ENCODE measurements around the gene PAFAH1B1. TPM values are rescaled to one million over a fixed set of nuclear protein-coding genes. Genes with fewer than 3 reads are reported as not detected.
A peak's percentile ranks its signal among the peaks of the same experiment; 100 is the strongest.

The PAFAH1B1 gene
- polyA plus RNA-seq, 1 donor (not counting 4 experiments of a cell fraction or from before 2014, with no cell fraction given), result 119 TPM

DNA sequence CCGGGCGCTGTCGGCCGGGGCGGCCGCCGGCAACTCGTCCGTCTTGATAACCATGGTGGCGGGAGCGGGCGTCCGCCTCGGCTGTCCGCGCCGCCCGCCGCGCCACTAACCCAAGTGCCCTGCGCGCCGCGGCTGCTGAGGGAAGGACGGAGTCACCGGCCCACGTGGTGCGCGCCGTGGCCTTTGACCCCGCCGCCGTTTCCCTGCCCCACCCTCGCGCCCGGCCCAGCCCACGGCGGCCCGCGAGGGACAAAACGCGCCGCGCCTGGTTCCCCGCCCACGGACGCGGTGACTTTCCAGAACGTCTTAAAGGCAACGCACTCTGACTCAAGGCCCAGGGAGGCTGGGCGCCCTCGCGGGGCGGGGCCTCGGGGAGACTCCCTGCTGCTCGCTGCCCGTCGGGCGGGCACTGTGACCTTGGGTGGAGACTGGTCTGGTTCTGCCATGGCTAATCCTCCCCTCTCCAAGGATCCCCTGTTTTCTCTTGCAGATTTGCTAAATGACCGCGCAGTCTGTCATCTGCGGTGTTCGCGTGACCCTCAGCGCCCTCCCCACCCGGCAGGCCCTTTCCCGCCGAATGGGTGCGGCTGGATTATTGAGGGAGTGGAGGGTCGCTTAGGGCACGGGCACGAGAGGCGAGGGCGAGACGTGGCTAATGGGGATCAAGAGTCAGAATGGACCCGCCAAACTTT is 118.3 kb downstream of the PAFAH1B1 start, which contains the start of gene CLUH:
Gene CLUH (minus strand): TSS at position 157 of the 692 bp plus-strand sequence. CDS start 103 bp downstream, at position 54.
- peaks cover 44% of the 10 kb centered on the region for H3K4me1 ChIP-seq (ENCODE audit: control insufficient read depth, extremely low read depth, insufficient read depth, low read length)
- H3K9ac ChIP-seq (ENCODE audit: control insufficient read depth, extremely low read depth, insufficient read depth, low read length), result peak within 1 kb of the TSS; percentile 78
- DNase-seq (ENCODE audit: low read depth, low spot score), result peak; percentile 81
- peak; percentile 36 for FAIRE-seq
- TF ChIP-seq EZH2 (IDR thresholded peaks at IDR 0.05; ENCODE audit: low read length) (no peak), CTCF (optimal IDR thresholded peaks at IDR 0.05 in 1 of 3, IDR thresholded peaks at IDR 0.05 in 1 of 3, conservative IDR thresholded peaks at IDR 0.05 in 1 of 3; ENCODE audit: extremely low read depth in 1 of 3, insufficient read depth in 2 of 3, low read length in 3 of 3) (no peak)
- H2AFZ ChIP-seq (ENCODE audit: control insufficient read depth, low read length), result peak within 1 kb of the TSS; percentile 97
- H3K9me1 ChIP-seq (ENCODE audit: control insufficient read depth, extremely low read depth, insufficient read depth, low read length), result peaks cover under 1% of the 10 kb centered on the region
- H3K27ac ChIP-seq (ENCODE audit: control insufficient read depth, insufficient read depth, low read length), result peak within 1 kb of the TSS; percentile 76
- H3K4me2 ChIP-seq (ENCODE audit: control insufficient read depth, extremely low read depth, insufficient read depth, low read depth, low read length), result peak within 1 kb of the TSS; percentile 93
- no peaks in the 10 kb centered on the region for H3K27me3 ChIP-seq (ENCODE audit: control insufficient read depth, extremely low read depth, insufficient read depth, low read length)
- dilution Hi-C loops (cut with MboI; ENCODE audit: extremely low pct_ligation_motif_present, low sequenced_read_pairs), result no loop called here
- no peaks in the 10 kb centered on the region for H3K9me3 ChIP-seq (ENCODE audit: control insufficient read depth, low read depth, low read length)
- peaks cover 24% of the 10 kb centered on the region for H4K20me1 ChIP-seq (ENCODE audit: control insufficient read depth, extremely low read depth, insufficient read depth, low read length)
- peaks cover 0 to 2% of the 10 kb centered on the region in 2 experiments for H3K36me3 ChIP-seq (ENCODE audit: control insufficient read depth in 2 of 2, extremely low read depth in 1 of 2, insufficient read depth in 2 of 2, low read length in 2 of 2)
- peak within 1 kb of the TSS; percentile 52 to 79 (median 59) for H3K4me3 ChIP-seq (ENCODE audit: control insufficient read depth in 2 of 3, extremely low read depth in 1 of 3, insufficient read depth in 2 of 3, low read depth in 1 of 3, low read length in 3 of 3)
- H3K79me2 ChIP-seq (ENCODE audit: control insufficient read depth, insufficient read depth, low read length), result peaks cover 54% of the 10 kb centered on the region

DNA sequence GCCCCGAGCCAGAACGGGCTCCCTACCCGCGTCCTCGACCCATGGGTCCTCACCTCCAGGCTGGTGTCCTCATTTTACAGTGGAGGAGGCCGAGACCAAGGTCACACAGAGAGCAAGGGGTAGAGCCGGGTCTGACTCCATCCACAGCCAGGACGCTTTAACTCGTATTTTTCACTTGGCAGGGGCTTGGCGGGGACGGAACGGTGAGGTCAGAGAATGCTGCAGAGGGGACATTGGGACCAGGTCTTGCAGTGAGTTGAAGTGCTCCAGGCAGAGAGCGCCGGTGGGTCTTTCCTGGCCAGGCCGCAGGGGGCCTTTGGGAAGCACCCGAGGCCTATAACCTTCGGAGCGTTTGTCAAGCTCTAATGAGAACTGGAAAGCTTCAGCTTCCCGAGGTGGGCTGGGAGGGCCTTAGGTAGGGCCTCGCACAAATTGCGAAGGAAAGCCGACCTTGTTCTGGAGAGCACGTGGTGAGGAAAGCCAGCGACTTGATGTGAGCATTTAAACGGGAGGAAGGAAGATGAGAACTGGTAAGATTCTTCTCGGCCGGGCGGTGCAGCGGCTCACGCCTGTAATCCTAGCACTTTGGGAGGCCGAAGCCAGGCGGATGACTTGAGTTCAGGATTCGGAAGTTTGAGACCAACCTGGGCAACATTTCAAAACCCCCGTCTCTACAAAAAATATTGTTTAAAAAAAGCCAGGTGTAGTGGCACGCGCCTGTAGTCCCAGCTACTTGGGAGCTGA is 119.0 kb downstream of the PAFAH1B1 start:
- DNase-seq (ENCODE audit: low read depth, low spot score) (no peak), FAIRE-seq (no peak)
- Histone ChIP-seq H3K4me2 (ENCODE audit: control insufficient read depth, extremely low read depth, insufficient read depth, low read depth, low read length) (peak overlapping the region; percentile 93), H4K20me1 (ENCODE audit: control insufficient read depth, extremely low read depth, insufficient read depth, low read length) (peaks cover 18% of the 10 kb centered on the region), H3K36me3 (ENCODE audit: control insufficient read depth in 2 of 2, extremely low read depth in 1 of 2, insufficient read depth in 2 of 2, low read length in 2 of 2) (no peaks in the 10 kb centered on the region), H3K79me2 (ENCODE audit: control insufficient read depth, insufficient read depth, low read length) (peaks cover 47% of the 10 kb centered on the region), H3K4me3 (ENCODE audit: control insufficient read depth in 2 of 3, extremely low read depth in 1 of 3, insufficient read depth in 2 of 3, low read depth in 1 of 3, low read length in 3 of 3) (peak overlapping the region; percentile 52 to 79 (median 59)), H3K27ac (ENCODE audit: control insufficient read depth, insufficient read depth, low read length) (peak overlapping the region; percentile 72), H3K4me1 (ENCODE audit: control insufficient read depth, extremely low read depth, insufficient read depth, low read length) (peaks cover 40% of the 10 kb centered on the region), H3K9me3 (ENCODE audit: control insufficient read depth, low read depth, low read length) (no peaks in the 10 kb centered on the region), H3K27me3 (ENCODE audit: control insufficient read depth, extremely low read depth, insufficient read depth, low read length) (no peaks in the 10 kb centered on the region), H2AFZ (ENCODE audit: control insufficient read depth, low read length) (peak overlapping the region; percentile 97), H3K9me1 (ENCODE audit: control insufficient read depth, extremely low read depth, insufficient read depth, low read length) (no peaks in the 10 kb centered on the region), H3K9ac (ENCODE audit: control insufficient read depth, extremely low read depth, insufficient read depth, low read length) (peak overlapping the region; percentile 78)
- TF ChIP-seq EZH2 (IDR thresholded peaks at IDR 0.05; ENCODE audit: low read length) (no peak), CTCF (optimal IDR thresholded peaks at IDR 0.05 in 1 of 3, IDR thresholded peaks at IDR 0.05 in 1 of 3, conservative IDR thresholded peaks at IDR 0.05 in 1 of 3; ENCODE audit: extremely low read depth in 1 of 3, insufficient read depth in 2 of 3, low read length in 3 of 3) (no peak)
- dilution Hi-C loops (cut with MboI; ENCODE audit: extremely low pct_ligation_motif_present, low sequenced_read_pairs), result no loop called here
